H1 (cell line): ENCODE results near the gene KIAA1328. TPM values are rescaled to one million over a fixed set of nuclear protein-coding genes. Genes with fewer than 3 reads are reported as not detected.

ENCODE experiments used
- CTCF ChIA-PET: fragments of 300-600 bp; sonication (Branson Sonifier 250); formaldehyde crosslinking; loops from one replicate; lab custom pipeline; 2021; ENCODE audit not compliant: partially characterized antibody; lab: Charles Lee
- POLR2A ChIA-PET: fragments of 300-600 bp; sonication (Branson Sonifier 250); formaldehyde crosslinking; loops from one replicate; lab custom pipeline; 2021; ENCODE audit warnings: inconsistent platforms; ENCODE audit not compliant: partially characterized antibody; lab: Charles Lee
- DNase-seq, 2 experiments: peaks; one replicate each; pipeline versions ENCODE4 v3.0.0 to v3.0.0-alpha.2; 2010 to 2022; ENCODE audit warnings: low spot score in 2 of 2, low read depth in 1 of 2, mixed read lengths in 1 of 2
- FAIRE-seq: peaks from 2 replicates; lab custom pipeline; 2011; peaks lifted over from hg19 to GRCh38; lab: Jason Lieb, UNC
- H2AFZ ChIP-seq: 2 replicates; pipeline ENCODE4 v1.8.1; 2012; ENCODE audit warnings: low read length, inconsistent platforms
- H2AK5ac ChIP-seq: 2 replicates; pipeline ENCODE4 v1.6.1; 2013; ENCODE audit warnings: low read depth, low read length
- H2BK120ac ChIP-seq: replicated peaks from 2 replicates; pipeline ENCODE3; 2013; ENCODE audit warnings: low read depth, low read length, inconsistent platforms
- H2BK12ac ChIP-seq: 2 replicates; pipeline ENCODE4 v1.6.1; 2013; ENCODE audit warnings: low read depth, low read length
- H2BK15ac ChIP-seq: 2 replicates; pipeline ENCODE4 v1.6.1; 2013; ENCODE audit warnings: low read length
- H2BK20ac ChIP-seq: 2 replicates; pipeline ENCODE4 v1.6.1; 2013; ENCODE audit warnings: low read length
- H2BK5ac ChIP-seq: 2 replicates; pipeline ENCODE4 v1.6.1; 2013; ENCODE audit warnings: low read depth, low read length
- H3K14ac ChIP-seq: 2 replicates; pipeline ENCODE4 v1.6.1; 2013; ENCODE audit warnings: inconsistent platforms; ENCODE audit not compliant: insufficient read length
- H3K18ac ChIP-seq: 2 replicates; pipeline ENCODE4 v1.6.1; 2013; ENCODE audit warnings: low read length; ENCODE audit errors: extremely low read depth
- H3K23ac ChIP-seq: 2 replicates; pipeline ENCODE4 v1.6.1; 2013; ENCODE audit warnings: inconsistent platforms; ENCODE audit not compliant: insufficient read length
- H3K23me2 ChIP-seq: 2 replicates; pipeline ENCODE4 v1.6.1; 2013; ENCODE audit warnings: low read depth, low read length
- H3K27ac ChIP-seq: 2 replicates; pipeline ENCODE4 v1.6.1; 2011; ENCODE audit warnings: low read depth, low read length, inconsistent platforms
- H3K27me3 ChIP-seq, 4 experiments: replicated peaks in 1 of 4; 1 replicate in 1 of 4; 2 replicates in 3 of 4; pipeline versions ENCODE4 v1.6.1 to v1.8.1; 2011 to 2013; ENCODE audit warnings: low read length in 3 of 4, mild to moderate bottlenecking in 3 of 4, inconsistent platforms in 2 of 4, mixed read lengths in 2 of 4, moderate library complexity in 1 of 4; ENCODE audit not compliant: control insufficient read depth in 3 of 4, insufficient read depth in 3 of 4; ENCODE audit errors: extremely low read depth in 1 of 4
- H3K36me3 ChIP-seq, 4 experiments: 2 replicates each; pipeline versions ENCODE4 v1.6.1 to v1.8.1; 2011 to 2013; ENCODE audit warnings: mild to moderate bottlenecking in 4 of 4, low read length in 3 of 4, moderate library complexity in 2 of 4, control low read depth in 1 of 4, inconsistent platforms in 1 of 4; ENCODE audit not compliant: insufficient read depth in 4 of 4, control insufficient read depth in 2 of 4
- H3K4ac ChIP-seq: replicated peaks from 2 replicates; pipeline ENCODE3; 2013; ENCODE audit warnings: low read length, low read depth, mixed read lengths, inconsistent platforms; ENCODE audit not compliant: insufficient read length
- H3K4me1 ChIP-seq, 4 experiments: replicated peaks in 1 of 4; 1 replicate in 1 of 4; 2 replicates in 3 of 4; pipeline versions ENCODE4 v1.6.1 to v1.8.1; 2011 to 2013; ENCODE audit warnings: low read length in 3 of 4, inconsistent platforms in 2 of 4, mixed read lengths in 1 of 4; ENCODE audit not compliant: insufficient read depth in 4 of 4, control insufficient read depth in 3 of 4
- H3K4me2 ChIP-seq, 2 experiments: 2 replicates each; pipeline versions ENCODE4 v1.6.1 to v1.8.1; 2011 to 2013; ENCODE audit warnings: low read depth in 2 of 2, low read length in 2 of 2, control low read depth in 1 of 2, inconsistent platforms in 1 of 2, mild to moderate bottlenecking in 1 of 2; ENCODE audit not compliant: insufficient read depth in 1 of 2
- H3K4me3 ChIP-seq, 4 experiments: fragments of 200-600, 300-600 bp in 1 of 4; sonication (generic), shearing (Covaris generic), sonication (Bioruptor Twin) in 1 of 4; 2 replicates each; pipeline versions ENCODE4 v1.5.1 to v1.8.1; 2011 to 2016; ENCODE audit warnings: low read length in 4 of 4, low read depth in 3 of 4, control low read depth in 2 of 4, inconsistent platforms in 2 of 4, mild to moderate bottlenecking in 2 of 4, mixed read lengths in 1 of 4, moderate library complexity in 1 of 4; ENCODE audit not compliant: insufficient read depth in 2 of 4; ENCODE audit errors: extremely low read depth in 1 of 4
- H3K56ac ChIP-seq: replicated peaks from 2 replicates; pipeline ENCODE3; 2013; ENCODE audit warnings: low read depth, mild to moderate bottlenecking, mixed read lengths, low read length, inconsistent platforms; ENCODE audit not compliant: insufficient read length
- H3K79me1 ChIP-seq: 2 replicates; pipeline ENCODE4 v1.6.1; 2013; ENCODE audit warnings: low read depth, low read length, control low read depth
- H3K79me2 ChIP-seq, 2 experiments: 2 replicates each; pipeline versions ENCODE4 v1.6.1 to v1.8.1; 2012 to 2013; ENCODE audit warnings: low read length in 2 of 2, mild to moderate bottlenecking in 2 of 2, inconsistent platforms in 1 of 2; ENCODE audit not compliant: insufficient read depth in 2 of 2, control insufficient read depth in 1 of 2
- H3K9ac ChIP-seq, 4 experiments: replicated peaks in 1 of 4; 1 replicate in 1 of 4; 2 replicates in 3 of 4; pipeline versions ENCODE4 v1.6.1 to v1.8.1; 2011 to 2013; ENCODE audit warnings: low read depth in 3 of 4, low read length in 3 of 4, control low read depth in 2 of 4, mild to moderate bottlenecking in 2 of 4, moderate library complexity in 2 of 4, inconsistent platforms in 1 of 4; ENCODE audit errors: extremely low read depth in 1 of 4
- H3K9me3 ChIP-seq, 2 experiments: 2 replicates each; pipeline versions ENCODE4 v1.6.1 to v1.8.1; 2012 to 2013; ENCODE audit warnings: mild to moderate bottlenecking in 2 of 2, moderate library complexity in 2 of 2, control low read depth in 1 of 2, inconsistent platforms in 1 of 2, low read depth in 1 of 2, low read length in 1 of 2, mixed read lengths in 1 of 2; ENCODE audit not compliant: insufficient read depth in 2 of 2
- H4K20me1 ChIP-seq, 2 experiments: replicated peaks in 1 of 2; 2 replicates each; pipeline versions ENCODE3 to v1.8.1; 2011 to 2013; ENCODE audit warnings: inconsistent platforms in 2 of 2, low read length in 2 of 2, mild to moderate bottlenecking in 1 of 2; ENCODE audit not compliant: insufficient read depth in 2 of 2, control insufficient read depth in 1 of 2
- H4K5ac ChIP-seq: 2 replicates; pipeline ENCODE4 v1.6.1; 2013; ENCODE audit warnings: low read length, low read depth, mixed read lengths, inconsistent platforms; ENCODE audit not compliant: insufficient read length
- H4K8ac ChIP-seq: 2 replicates; pipeline ENCODE4 v1.8.0; 2013; ENCODE audit warnings: mild to moderate bottlenecking, moderate library complexity, low read length, inconsistent platforms; ENCODE audit not compliant: insufficient read depth; ENCODE audit errors: extremely low read depth
- H4K91ac ChIP-seq: replicated peaks from 2 replicates; pipeline ENCODE3; 2013; ENCODE audit warnings: low read length, mixed read lengths, inconsistent platforms; ENCODE audit not compliant: insufficient read length
- BACH1 ChIP-seq: IDR thresholded peaks from 2 replicates; pipeline ENCODE4 v1.6.1; 2012; ENCODE audit warnings: low read length, improper control_type of control experiment
- BCL11A ChIP-seq, 2 experiments: IDR thresholded peaks; one replicate each; pipeline ENCODE4 v1.6.1; 2011; ENCODE audit warnings: low read depth in 2 of 2, low read length in 2 of 2, mild to moderate bottlenecking in 2 of 2
- GABPA ChIP-seq: IDR thresholded peaks from 2 replicates; pipeline ENCODE4 v1.6.1; 2011; ENCODE audit warnings: mild to moderate bottlenecking, low read length, moderate library complexity, borderline replicate concordance; ENCODE audit not compliant: insufficient read depth
- NRF1 ChIP-seq: IDR thresholded peaks from 2 replicates; pipeline ENCODE4 v1.6.1; 2011; ENCODE audit warnings: mild to moderate bottlenecking, low read depth, low read length, improper control_type of control experiment
- POLR2AphosphoS5 ChIP-seq: IDR thresholded peaks from 2 replicates; pipeline ENCODE4 v1.6.1; 2011; ENCODE audit warnings: low read depth, low read length
- SIRT6 ChIP-seq: IDR thresholded peaks from one replicate; pipeline ENCODE4 v1.7.1; 2012; ENCODE audit warnings: low read length, inconsistent platforms
- TAF7 ChIP-seq: optimal IDR thresholded peaks from 2 replicates; pipeline ENCODE3; 2011; ENCODE audit warnings: low read depth, mild to moderate bottlenecking, inconsistent platforms, low read length, moderate library complexity, borderline replicate concordance
- TBP ChIP-seq: IDR thresholded peaks from 2 replicates; pipeline ENCODE4 v1.6.1; 2011; ENCODE audit warnings: low read depth, low read length, improper control_type of control experiment
- WGBS, 2 experiments: shearing (Covaris generic) in 1 of 2; methylation state at CpG; one replicate each; pipeline versions ENCODE4 v1.1.6 to v1.1.7; 2013 to 2015; ENCODE audit warnings: low lambda C conversion rate in 2 of 2, mixed read lengths in 2 of 2, inconsistent platforms in 1 of 2, low coverage in 1 of 2, missing lambda C conversion rate in 1 of 2; ENCODE audit not compliant: insufficient replicate concordance in 2 of 2, insufficient coverage in 1 of 2, insufficient read length in 1 of 2; ENCODE audit errors: extremely low coverage in 1 of 2, missing lambda C conversion rate in 1 of 2; 5-methylcytosine and 5-hydroxymethylcytosine counted together
- polyA plus RNA-seq, 7 experiments: library from polyadenylated mRNA; depleted of rRNA in 3 of 7; stranded (reverse) in 5 of 7; unstranded in 2 of 7; fragments of >200 nt in 5 of 7; fragments of 200-250 nt in 2 of 7; gene quantifications; 1 replicate in 5 of 7; 2 replicates in 1 of 7; 4 replicates in 1 of 7; pipeline versions ENCODE4 v1.2.1 to v1.2.3, GENCODE V29; 2011 to 2013; ENCODE audit warnings: missing spikeins in 2 of 7, mixed read lengths in 2 of 7
- total RNA-seq: library from RNA; stranded (reverse); fragmentation: NEBNext Ultra II Directional; extraction: Animal tissue kit (Norgen Biotek cat#: 25700); gene quantifications from 2 replicates; pipeline ENCODE4 v1.2.1, GENCODE V29; 2021
- TF ChIP-seq, protein P1 (sequence below): IDR thresholded peaks from 2 replicates; pipeline ENCODE4 v1.6.1; 2011; ENCODE audit warnings: low read depth, mild to moderate bottlenecking, low read length; ENCODE audit not compliant: insufficient read depth

Gene KIAA1328
- total and polyA plus RNA-seq, 2 of the 8 experiments (the other 6 are each of a cell fraction or from before 2014, with no cell fraction given) = 2.6 to 5.7 TPM

DNA sequence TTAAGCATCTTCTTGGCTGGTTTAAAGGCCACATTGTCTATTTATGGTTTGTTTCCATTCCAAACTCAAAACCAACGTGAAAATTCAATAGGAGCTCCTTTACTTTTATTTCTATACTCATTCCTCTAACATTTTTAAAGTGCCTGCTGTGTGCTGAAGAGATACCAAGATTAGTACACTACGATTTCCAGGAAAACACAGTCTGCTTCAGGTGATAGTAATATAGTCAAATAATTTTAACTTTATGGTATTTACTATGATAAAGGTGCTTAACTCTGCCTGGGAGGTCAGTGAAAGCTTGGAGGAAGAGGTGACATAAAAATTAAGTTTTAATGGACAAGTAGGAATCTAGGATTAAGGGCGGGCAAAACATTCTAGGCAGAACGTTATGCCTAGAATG lies 121.4 kb downstream of the KIAA1328 start:
- ChIA-PET POLR2A (no interaction called here), CTCF (interaction anchor here (0.7 kb wide), 1 partner anchor 27 kb away, joined by 3 read pairs; no protein-coding TSS in a partner anchor)
- no peak overlapping the region for H3K9ac ChIP-seq

More for the DNA sequence above, 121.4 kb downstream of the KIAA1328 start:
- Histone ChIP-seq H3K23me2 (no peaks in the 10 kb centered on the region), H3K4me1 (peaks cover 0 to 27% (median 4%) of the 10 kb centered on the region in 4 experiments; a peak in 5 of 7 replicates), H2BK5ac (no peak overlapping the region), H2BK120ac (no peak overlapping the region), H3K14ac (no peak overlapping the region), H2AFZ (no peak overlapping the region), H4K5ac (no peak overlapping the region), H3K18ac (no peak overlapping the region), H4K8ac (no peak overlapping the region), H2BK12ac (no peak overlapping the region), H3K23ac (no peak overlapping the region), H3K4ac (no peak overlapping the region), H2BK20ac (no peak overlapping the region), H3K36me3 (no peaks in the 10 kb centered on the region), H3K27ac (no peak overlapping the region), H3K9me3 (no peaks in the 10 kb centered on the region), H3K56ac (no peak overlapping the region), H3K27me3 (no peaks in the 10 kb centered on the region), H4K20me1 (no peaks in the 10 kb centered on the region), H3K79me2 (no peaks in the 10 kb centered on the region), H2BK15ac (no peak overlapping the region), H3K79me1 (no peaks in the 10 kb centered on the region), H4K91ac (no peak overlapping the region), H3K4me2 (no peak overlapping the region), H3K4me3 (no peak overlapping the region), H2AK5ac (no peak overlapping the region)
- no peak for DNase-seq
- 60% methylated on average over 4 of the region's 4 CpGs; no CpG with 5 or more reads in 1 of the 2 experiments for WGBS, 2 experiments
- no peak for TF ChIP-seq POLR2AphosphoS5
- TF ChIP-seq, protein P1, sequence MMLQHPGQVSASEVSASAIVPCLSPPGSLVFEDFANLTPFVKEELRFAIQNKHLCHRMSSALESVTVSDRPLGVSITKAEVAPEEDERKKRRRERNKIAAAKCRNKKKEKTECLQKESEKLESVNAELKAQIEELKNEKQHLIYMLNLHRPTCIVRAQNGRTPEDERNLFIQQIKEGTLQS = no peak
- no peak for TF ChIP-seq TBP
- no peak for TF ChIP-seq BCL11A (IDR thresholded peaks at IDR 0.05; ENCODE audit: low read depth in 2 of 2, low read length in 2 of 2)
- no peak for TF ChIP-seq SIRT6
- TF ChIP-seq NRF1 = no peak
- TF ChIP-seq BACH1 = no peak
- TF ChIP-seq GABPA = no peak
- TF ChIP-seq TAF7 = no peak
- no peak for FAIRE-seq
